ENCODE measurements around the gene CRISP3. TPM values are rescaled to one million over a fixed set of nuclear protein-coding genes. Genes with fewer than 3 reads are reported as not detected.

CRISP3 gene
- total and polyA plus RNA-seq, 9 of the 15 experiments (the other 6 are each of a cell fraction or from before 2014, with no cell fraction given), result 0.21 to 2.0 (median 0.58) TPM

- no peak for TF ChIP-seq POLR2B (IDR thresholded peaks at IDR 0.05; ENCODE audit: low read depth, partially characterized antibody)
- no peak for TF ChIP-seq ZNF511 (CRISPR knock-in tag; IDR thresholded peaks at IDR 0.05)
- no peak for TF ChIP-seq ZFP91 (CRISPR knock-in tag; IDR thresholded peaks at IDR 0.05)
- TF ChIP-seq AFF1 (IDR thresholded peaks at IDR 0.05; ENCODE audit: low read depth in 1 of 2, partially characterized antibody in 2 of 2), result peak; percentile 14 to 67
- TF ChIP-seq ZNF717 (CRISPR knock-in tag; IDR thresholded peaks at IDR 0.05), result no peak
- 0 out of 2 replicates have a peak, but pooled peaks have one; percentile 48 for TF ChIP-seq ILF3 (IDR thresholded peaks at IDR 0.05; ENCODE audit: borderline replicate concordance)
- TF ChIP-seq GTF2B (IDR thresholded peaks at IDR 0.05; ENCODE audit: extremely low read depth, insufficient read length), result no peak
- TF ChIP-seq LCOR (CRISPR knock-in tag; IDR thresholded peaks at IDR 0.05), result no peak
- no peak for TF ChIP-seq KAT7 (CRISPR knock-in tag; IDR thresholded peaks at IDR 0.05; ENCODE audit: borderline replicate concordance)
- TF ChIP-seq ZNF780A (CRISPR knock-in tag; IDR thresholded peaks at IDR 0.05), result no peak
- TF ChIP-seq ZFP30 (CRISPR knock-in tag; IDR thresholded peaks at IDR 0.05; ENCODE audit: borderline replicate concordance), result no peak
- TF ChIP-seq PHF21A (IDR thresholded peaks at IDR 0.05; ENCODE audit: borderline replicate concordance, low read depth), result no peak
- peak; percentile 85 for TF ChIP-seq STAT5A (IDR thresholded peaks at IDR 0.05; ENCODE audit: borderline replicate concordance, low read length)
- TF ChIP-seq GTF2E2 (tag; IDR thresholded peaks at IDR 0.05), result no peak
- no peak for TF ChIP-seq POLR2AphosphoS2 (IDR thresholded peaks at IDR 0.05; ENCODE audit: low read length)
- TF ChIP-seq CREB5 (CRISPR knock-in tag; IDR thresholded peaks at IDR 0.05), result no peak
- no peak for TF ChIP-seq ZNF764 (CRISPR knock-in tag; IDR thresholded peaks at IDR 0.05; ENCODE audit: low read depth)
- no peak for TF ChIP-seq SETDB1 (IDR thresholded peaks at IDR 0.05; ENCODE audit: low read length)
- no peak for TF ChIP-seq ZNF277 (CRISPR knock-in tag; IDR thresholded peaks at IDR 0.05; ENCODE audit: borderline replicate concordance)
Measured at GRCh38 chr6:49736017-49736508, 8.1 kb downstream of the CRISP3 start (continued).

Measured in K562 (cell line).